ENCODE results near the gene PHC3.
"Not testable (repeated sequence)": the region's sequence is repeated elsewhere in the genome, so short reads cannot be mapped to it uniquely, and the experiment has no call there.

PHC3 gene

DNA sequence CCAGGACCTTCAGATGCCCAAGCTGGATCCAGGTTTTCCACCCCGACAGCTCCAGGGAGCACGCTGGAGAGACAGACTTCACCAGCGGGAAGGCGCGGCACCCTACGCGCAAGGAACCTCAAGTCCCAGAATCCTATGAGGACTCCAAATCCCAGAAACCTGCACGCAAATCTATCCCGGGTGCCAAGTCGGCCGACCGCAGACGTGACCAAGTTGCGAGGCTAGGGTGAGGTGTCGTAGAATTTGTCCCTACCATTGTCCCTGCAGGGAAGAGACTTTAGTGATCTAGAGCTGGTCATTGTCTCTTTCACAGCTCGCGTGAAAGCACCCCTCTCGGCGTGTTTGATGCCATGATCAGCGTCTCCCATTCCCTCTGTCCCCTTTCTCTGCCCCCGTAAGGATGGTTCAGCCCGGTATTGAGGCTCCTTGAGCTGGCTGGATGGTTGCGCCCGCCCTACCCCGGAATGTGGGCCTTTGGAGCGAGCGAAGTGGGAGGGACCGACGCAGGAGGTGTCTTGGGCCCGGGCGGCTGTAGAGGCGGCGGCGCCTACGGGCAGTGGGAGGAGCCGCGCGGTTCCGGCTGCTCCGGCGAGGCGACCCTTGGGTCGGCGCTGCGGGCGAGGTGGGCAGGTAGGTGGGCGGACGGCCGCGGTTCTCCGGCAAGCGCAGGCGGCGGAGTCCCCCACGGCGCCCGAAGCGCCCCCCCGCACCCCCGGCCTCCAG lies 40.6 kb upstream of the PHC3 start, which contains the start of gene PRKCI:
Gene PRKCI (plus strand): TSS at position 501 of the 723 bp plus-strand sequence. CDS start 246 bp downstream, outside the sequence.
- peak; percentile 81 for DNase-seq (ENCODE audit: low read depth, low spot score)
- ChIA-PET POLR2A (interaction anchor here (0.5 to 1.9 kb wide), 4 partner anchors 11 to 631 kb away, joined by 3 to 9 read pairs (median 4); partner anchors contain the start of gene PHC3), CTCF (interaction anchor here (1.2 to 1.3 kb wide), 2 partner anchors 10 to 33 kb away, joined by 4 to 5 read pairs; no protein-coding TSS in a partner anchor)
- TF ChIP-seq CTCF (IDR thresholded peaks at IDR 0.05; ENCODE audit: insufficient read depth, low read length, missing control alignments) = no peak
- peak within 1 kb of the TSS; percentile 74 for H3K4me3 ChIP-seq (ENCODE audit: low read depth, low read length)

GRCh38 chr3:170220871-170221270 lies 39.3 kb upstream of the PHC3 start:
- ChIA-PET CTCF (no interaction called here), POLR2A (no interaction called here)
- TF ChIP-seq CTCF (IDR thresholded peaks at IDR 0.05; ENCODE audit: insufficient read depth, low read length, missing control alignments) = no peak
- H3K4me3 ChIP-seq (ENCODE audit: low read depth, low read length) = no peak overlapping the region
- DNase-seq (ENCODE audit: low read depth, low spot score) = no peak

DNA sequence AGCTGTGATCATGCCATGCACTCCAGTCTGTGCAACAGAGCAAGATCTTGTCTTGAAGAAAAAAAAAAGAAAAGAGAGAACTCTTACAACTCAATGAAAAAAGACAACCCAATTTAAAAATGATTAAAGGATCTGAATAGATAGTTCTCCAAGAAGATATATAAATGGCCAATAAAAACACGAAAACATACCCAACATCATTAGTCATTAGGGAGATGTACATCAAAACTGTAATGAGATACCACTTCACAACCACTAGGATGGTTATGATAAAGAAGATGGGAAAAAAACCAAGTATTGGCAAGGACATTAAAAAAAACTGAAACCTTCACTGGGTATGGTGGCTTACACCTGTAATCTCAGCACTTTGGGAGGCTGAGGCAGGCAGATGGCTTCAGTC lies 38.3 kb upstream of the PHC3 start:
- CTCF ChIA-PET = no interaction called here
- no peak overlapping the region for H3K4me3 ChIP-seq (ENCODE audit: low read depth, low read length)
- no peak for DNase-seq (ENCODE audit: low read depth, low spot score)
- no peak for TF ChIP-seq CTCF (IDR thresholded peaks at IDR 0.05; ENCODE audit: insufficient read depth, low read length, missing control alignments)
- POLR2A ChIA-PET = no interaction called here

DNA sequence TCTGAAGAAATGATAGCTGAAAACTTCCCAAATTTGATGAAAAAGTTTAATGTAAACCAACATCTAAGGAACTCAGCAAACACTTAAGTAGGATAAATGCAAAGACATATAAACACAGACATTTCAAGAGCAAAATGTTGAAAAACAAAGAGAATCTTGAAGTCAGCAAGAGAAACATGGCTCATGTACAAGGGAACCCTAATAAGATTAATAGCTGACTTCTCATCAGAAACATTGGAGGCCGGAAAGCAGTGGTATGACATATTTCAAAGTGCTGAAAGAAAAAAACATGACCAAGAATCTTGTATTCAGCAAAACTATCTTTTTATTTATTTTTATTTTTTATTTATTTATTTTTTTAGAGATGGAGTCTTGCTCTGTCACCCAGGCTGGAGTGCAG lies 30.1 kb upstream of the PHC3 start:
- ChIA-PET CTCF (interaction anchor here (1.0 to 1.3 kb wide), 3 partner anchors 11 to 22 kb away, joined by 3 to 5 read pairs (median 4); no protein-coding TSS in a partner anchor), POLR2A (no interaction called here)
- no peak for TF ChIP-seq CTCF (IDR thresholded peaks at IDR 0.05; ENCODE audit: insufficient read depth, low read length, missing control alignments)
- no peak overlapping the region for H3K4me3 ChIP-seq (ENCODE audit: low read depth, low read length)
- no peak for DNase-seq (ENCODE audit: low read depth, low spot score)

GRCh38 chr3:170207717-170208116 lies 26.2 kb upstream of the PHC3 start:
- ChIA-PET CTCF (no interaction called here), POLR2A (no interaction called here)
- H3K4me3 ChIP-seq (ENCODE audit: low read depth, low read length) = no peak overlapping the region
- no peak for DNase-seq (ENCODE audit: low read depth, low spot score)
- TF ChIP-seq CTCF (IDR thresholded peaks at IDR 0.05; ENCODE audit: insufficient read depth, low read length, missing control alignments) = no peak

- CTCF ChIA-PET = interaction anchor here (4.0 kb wide), 1 partner anchor 17 kb away, joined by 18 read pairs; no protein-coding TSS in a partner anchor
- POLR2A ChIA-PET; DNase-seq (ENCODE audit: low read depth, low spot score); H3K4me3 ChIP-seq (ENCODE audit: low read depth, low read length): not testable (repeated sequence)
These were observed 24.7 kb upstream of the PHC3 start for GRCh38 chr3:170206164-170206762.

Measured in AG04449 (cell line).